Spleen (tissue), 11 donors: ENCODE results near the gene TEX54. TPM values are rescaled to one million over a fixed set of nuclear protein-coding genes. Genes with fewer than 3 reads are reported as not detected.
A peak's percentile ranks its signal among the peaks of the same experiment; 100 is the strongest.

Experiments
- DNase-seq: peaks from one replicate; pipeline ENCODE4 v3.0.0-alpha.2; 2020
- H3K27ac ChIP-seq, 8 donors: fragments of 200-600 bp; sonication (generic) in 7 of 8; 1 replicate in 4 of 8; 2 replicates in 4 of 8; pipeline versions ENCODE4 v1.5.0 to v1.8.0; 2016 to 2021; ENCODE audit warnings: inconsistent platforms in 4 of 8, mild to moderate bottlenecking in 4 of 8, moderate library complexity in 1 of 8
- H3K27me3 ChIP-seq, 7 donors: fragments of 200-600 bp; sonication (generic) in 6 of 7; replicated peaks in 1 of 7; 1 replicate in 4 of 7; 2 replicates in 3 of 7; pipeline versions ENCODE4 v1.5.0 to v1.8.0; 2016 to 2021; ENCODE audit warnings: inconsistent platforms in 3 of 7, mild to moderate bottlenecking in 1 of 7
- H3K36me3 ChIP-seq, 6 donors: fragments of 200-600 bp; sonication (generic) in 5 of 6; 1 replicate in 4 of 6; 2 replicates in 2 of 6; pipeline versions ENCODE4 v1.5.0 to v1.8.0; 2016 to 2021; ENCODE audit warnings: inconsistent platforms in 2 of 6
- H3K4me1 ChIP-seq, 6 donors: fragments of 200-600 bp; sonication (generic) in 5 of 6; 1 replicate in 3 of 6; 2 replicates in 3 of 6; pipeline versions ENCODE4 v1.5.0 to v1.8.0; 2016 to 2021; ENCODE audit warnings: inconsistent platforms in 3 of 6
- H3K4me3 ChIP-seq, 8 donors: fragments of 200-600 bp; sonication (generic) in 7 of 8; 1 replicate in 4 of 8; 2 replicates in 4 of 8; pipeline versions ENCODE4 v1.5.0 to v1.8.0; 2016 to 2021; ENCODE audit warnings: inconsistent platforms in 4 of 8, mild to moderate bottlenecking in 4 of 8, moderate library complexity in 2 of 8
- H3K9me3 ChIP-seq, 8 donors: fragments of 200-600 bp; sonication (generic) in 7 of 8; 1 replicate in 4 of 8; 2 replicates in 4 of 8; pipeline versions ENCODE4 v1.5.0 to v1.8.0; 2016 to 2021; ENCODE audit warnings: inconsistent platforms in 4 of 8
- CTCF ChIP-seq, 11 experiments: fragments of 200-600 bp in 7 of 11; fragments of 450-650 bp in 4 of 11; sonication (generic) in 4 of 11; IDR thresholded peaks in 8 of 11; conservative IDR thresholded peaks in 3 of 11; 1 replicate in 7 of 11; 2 replicates in 4 of 11; pipeline versions ENCODE4 v1.4.0 to v1.8.0; 2016 to 2021; ENCODE audit warnings: antibody characterized with exemption in 11 of 11, inconsistent platforms in 4 of 11, mild to moderate bottlenecking in 1 of 11
- POLR2A ChIP-seq, 3 donors: fragments of 450-650 bp; IDR thresholded peaks; one replicate each; pipeline ENCODE4 v1.5.1; 2017; ENCODE audit warnings: antibody characterized with exemption in 3 of 3, mild to moderate bottlenecking in 1 of 3
- POLR2AphosphoS5 ChIP-seq, 3 donors: sonication (generic); formaldehyde crosslinking; IDR thresholded peaks; one replicate each; pipeline ENCODE4 v1.5.1; 2017; ENCODE audit warnings: antibody characterized with exemption in 3 of 3
- WGBS, 5 donors: extraction: QIAGEN DNeasy Blood & Tissue Kit in 3 of 5; methylation state at CpG; one replicate each; pipeline versions ENCODE4 v1.1.5 to v1.1.7; 2013 to 2018; 5-methylcytosine and 5-hydroxymethylcytosine counted together
- intact Hi-C: fragments of 100-400 bp; cut with DNase I; formaldehyde crosslinking; loops from one replicate; pipeline ENCODE4 v1.15.0; 2023; ENCODE audit warnings: low total_unique reads
- polyA plus RNA-seq, 3 donors: library from polyadenylated mRNA; stranded (reverse); fragments of 200-250 nt; gene quantifications; one replicate each; pipeline ENCODE4 v1.2.1, GENCODE V29; 2013
- total RNA-seq, 7 donors: library from RNA; depleted of rRNA in 3 of 7; stranded (reverse); fragments of >200 nt in 3 of 7; fragmentation: NEBNext Ultra II Directional in 4 of 7; extraction: Animal tissue kit (Norgen Biotek cat#: 25700) in 4 of 7; gene quantifications; one replicate each; pipeline versions ENCODE4 v1.1.0 to v1.2.1, GENCODE V29; 2016 to 2021
- donor health status: healthy with polysubstance abuse.
- donor health status: DM: no; HTN: no; CAD: no; lungs with moderate emphysema.
- donor health status: DM: no; HTN: no; CAD: no.
- donor health status: Bipolar disorder and iron deficiency.
- donor health status: healthy.
- donor health status: DM: no; HTN: no; CAD: no.
- donor health status: DM: yes; HTN: yes; CAD: no.

Gene TEX54
- total and polyA plus RNA-seq, 10 donors = not detected

GRCh38 chr11:62823677-62824076 lies 9.0 kb downstream of the TEX54 start:
- TF ChIP-seq POLR2A (IDR thresholded peaks at IDR 0.05) (no peak), CTCF (IDR thresholded peaks at IDR 0.05 in 8 of 11, conservative IDR thresholded peaks at IDR 0.05 in 3 of 11) (no peak), POLR2AphosphoS5 (IDR thresholded peaks at IDR 0.05) (no peak)
- peaks cover 0 to 17% (median 9%) of the 10 kb centered on the region in 6 donors for H3K4me1 ChIP-seq
- intact Hi-C loops = no loop called here
- H3K9me3 ChIP-seq = no peaks in the 10 kb centered on the region
- H3K27me3 ChIP-seq = no peaks in the 10 kb centered on the region
- peaks cover 11 to 100% (median 91%) of the 10 kb centered on the region in 6 donors for H3K36me3 ChIP-seq
- H3K27ac ChIP-seq = no peak overlapping the region
- DNase-seq = no peak
- H3K4me3 ChIP-seq = no peak overlapping the region
- WGBS, 5 donors = 95 to 100% (median 96%) methylated on average over 3 of the region's 3 CpGs

- H3K27me3 ChIP-seq = no peaks in the 10 kb centered on the region
- H3K4me3 ChIP-seq = no peak overlapping the region
- TF ChIP-seq POLR2A (IDR thresholded peaks at IDR 0.05) = no peak
- no peak for TF ChIP-seq POLR2AphosphoS5 (IDR thresholded peaks at IDR 0.05)
- no peak for TF ChIP-seq CTCF (IDR thresholded peaks at IDR 0.05 in 8 of 11, conservative IDR thresholded peaks at IDR 0.05 in 3 of 11)
- H3K9me3 ChIP-seq = no peaks in the 10 kb centered on the region
- peaks cover 0 to 20% (median 0%) of the 10 kb centered on the region in 6 donors for H3K4me1 ChIP-seq
- peaks cover 0 to 100% (median 45%) of the 10 kb centered on the region in 6 donors for H3K36me3 ChIP-seq
- intact Hi-C loops = no loop called here
- peak overlapping the region in 7 of 8 donors; percentile 52 to 86 (median 78) for H3K27ac ChIP-seq
- 72 to 90% (median 82%) methylated on average over 4 of the region's 4 CpGs for WGBS, 5 donors
- no peak for DNase-seq
Observed at GRCh38 chr11:62817129-62817528, 15.5 kb downstream of the TEX54 start.

- H3K27ac ChIP-seq = peak overlapping the region in 7 of 8 donors; percentile 52 to 86 (median 78)
- peaks cover 0 to 20% (median 0%) of the 10 kb centered on the region in 6 donors for H3K4me1 ChIP-seq
- H3K4me3 ChIP-seq = no peak overlapping the region
- WGBS, 5 donors = 45 to 84% (median 73%) methylated on average over 7 to 8 of the region's 8 CpGs
- H3K36me3 ChIP-seq = peaks cover 0 to 94% (median 40%) of the 10 kb centered on the region in 6 donors
- no peaks in the 10 kb centered on the region for H3K27me3 ChIP-seq
- no peaks in the 10 kb centered on the region for H3K9me3 ChIP-seq
- intact Hi-C loops = no loop called here
- TF ChIP-seq POLR2A (IDR thresholded peaks at IDR 0.05) = no peak
- DNase-seq = no peak
Observed at GRCh38 chr11:62816557-62816956, 16.1 kb downstream of the TEX54 start.

GRCh38 chr11:62811659-62812058 lies 21.0 kb downstream of the TEX54 start:
- 77 to 92% (median 84%) methylated on average over 2 of the region's 2 CpGs for WGBS, 5 donors
- H3K36me3 ChIP-seq = peaks cover 0 to 60% (median 5%) of the 10 kb centered on the region in 6 donors
- no peak for DNase-seq
- intact Hi-C loops = no loop called here
- H3K27me3 ChIP-seq = no peaks in the 10 kb centered on the region
- H3K4me1 ChIP-seq = peaks cover 0 to 23% (median 4%) of the 10 kb centered on the region in 6 donors
- H3K4me3 ChIP-seq = no peak overlapping the region
- TF ChIP-seq CTCF (IDR thresholded peaks at IDR 0.05 in 8 of 11, conservative IDR thresholded peaks at IDR 0.05 in 3 of 11) = no peak
- TF ChIP-seq POLR2AphosphoS5 (IDR thresholded peaks at IDR 0.05) = no peak
- TF ChIP-seq POLR2A (IDR thresholded peaks at IDR 0.05) = no peak
- H3K27ac ChIP-seq = no peak overlapping the region
- no peaks in the 10 kb centered on the region for H3K9me3 ChIP-seq

- no peak overlapping the region for H3K27ac ChIP-seq
- peaks cover 0 to 52% (median under 1%) of the 10 kb centered on the region in 6 donors for H3K36me3 ChIP-seq
- H3K9me3 ChIP-seq = no peaks in the 10 kb centered on the region
- no peak overlapping the region for H3K4me3 ChIP-seq
- no peaks in the 10 kb centered on the region for H3K27me3 ChIP-seq
- peaks cover 4 to 25% (median 13%) of the 10 kb centered on the region in 6 donors for H3K4me1 ChIP-seq
- 34 to 50% (median 37%) methylated on average over 1 of the region's 1 CpG for WGBS, 5 donors
- TF ChIP-seq POLR2A (IDR thresholded peaks at IDR 0.05) = no peak
- intact Hi-C loops = no loop called here
- no peak for DNase-seq
Observed at GRCh38 chr11:62810748-62811147, 21.9 kb downstream of the TEX54 start.
